ENCODE results near the gene SLC12A7.

DNA sequence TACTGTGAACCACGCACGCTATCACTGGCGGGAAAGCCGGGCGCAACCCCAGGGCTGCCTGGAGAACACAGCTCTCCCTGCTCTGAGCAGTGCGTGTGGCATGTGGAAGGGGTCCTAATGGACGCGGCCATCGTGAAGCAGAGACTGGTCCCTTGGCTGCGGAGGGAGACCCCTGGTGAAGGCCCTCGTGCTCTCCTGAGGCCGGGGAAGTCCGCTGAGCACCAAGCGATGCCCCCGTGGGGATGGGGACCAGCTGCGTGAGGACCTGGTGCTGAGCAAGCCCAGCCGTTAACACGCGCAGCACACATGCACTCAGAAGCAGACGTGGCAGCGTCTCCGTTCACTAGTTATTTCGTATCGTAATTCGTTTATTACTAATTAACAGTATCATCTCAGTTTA is 24.4 kb downstream of the SLC12A7 start:
- TF ChIP-seq, protein P1, sequence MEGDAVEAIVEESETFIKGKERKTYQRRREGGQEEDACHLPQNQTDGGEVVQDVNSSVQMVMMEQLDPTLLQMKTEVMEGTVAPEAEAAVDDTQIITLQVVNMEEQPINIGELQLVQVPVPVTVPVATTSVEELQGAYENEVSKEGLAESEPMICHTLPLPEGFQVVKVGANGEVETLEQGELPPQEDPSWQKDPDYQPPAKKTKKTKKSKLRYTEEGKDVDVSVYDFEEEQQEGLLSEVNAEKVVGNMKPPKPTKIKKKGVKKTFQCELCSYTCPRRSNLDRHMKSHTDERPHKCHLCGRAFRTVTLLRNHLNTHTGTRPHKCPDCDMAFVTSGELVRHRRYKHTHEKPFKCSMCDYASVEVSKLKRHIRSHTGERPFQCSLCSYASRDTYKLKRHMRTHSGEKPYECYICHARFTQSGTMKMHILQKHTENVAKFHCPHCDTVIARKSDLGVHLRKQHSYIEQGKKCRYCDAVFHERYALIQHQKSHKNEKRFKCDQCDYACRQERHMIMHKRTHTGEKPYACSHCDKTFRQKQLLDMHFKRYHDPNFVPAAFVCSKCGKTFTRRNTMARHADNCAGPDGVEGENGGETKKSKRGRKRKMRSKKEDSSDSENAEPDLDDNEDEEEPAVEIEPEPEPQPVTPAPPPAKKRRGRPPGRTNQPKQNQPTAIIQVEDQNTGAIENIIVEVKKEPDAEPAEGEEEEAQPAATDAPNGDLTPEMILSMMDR (IDR thresholded peaks at IDR 0.05): no peak
- TF ChIP-seq POLR2A (IDR thresholded peaks at IDR 0.05): no peak
